GM18867 (cell line): ENCODE measurements around the gene ADGRG7.

Experiments
- ATAC-seq: cut with Tn5 transposase; IDR thresholded peaks from one replicate; pipeline ENCODE4 v1.9.1; 2021; ENCODE audit warnings: mild to moderate bottlenecking, moderate library complexity; ENCODE audit not compliant: unreplicated experiment

Gene ADGRG7

GRCh38 chr3:100732435-100732834 is 123.0 kb downstream of the ADGRG7 start:
- no peak for ATAC-seq

GRCh38 chr3:100737334-100737733 is 127.9 kb downstream of the ADGRG7 start:
- no peak for ATAC-seq

- ATAC-seq: no peak
Observed at GRCh38 chr3:100740207-100740606, 130.8 kb downstream of the ADGRG7 start.

- ATAC-seq: no peak
Observed at GRCh38 chr3:100743535-100743934, 134.1 kb downstream of the ADGRG7 start.

GRCh38 chr3:100744671-100745070 is 135.3 kb downstream of the ADGRG7 start:
- ATAC-seq: no peak
